Fibroblast of pulmonary artery (primary cell): ENCODE results near the gene SYDE2.

Experiments
- DNase-seq: peaks from one replicate; pipeline ENCODE4 v3.0.0-alpha.2; 2010; ENCODE audit warnings: low read depth
- H3K4me3 ChIP-seq: replicated peaks from 2 replicates; pipeline ENCODE4 v1.5.1; 2011; ENCODE audit warnings: low read depth, mild to moderate bottlenecking, control low read depth, low read length, moderate library complexity
- CTCF ChIP-seq: IDR thresholded peaks from 2 replicates; pipeline ENCODE4 v1.5.1; 2011; ENCODE audit warnings: mild to moderate bottlenecking, control low read depth, low read length, inconsistent platforms; ENCODE audit errors: missing control alignments

The SYDE2 gene

DNA sequence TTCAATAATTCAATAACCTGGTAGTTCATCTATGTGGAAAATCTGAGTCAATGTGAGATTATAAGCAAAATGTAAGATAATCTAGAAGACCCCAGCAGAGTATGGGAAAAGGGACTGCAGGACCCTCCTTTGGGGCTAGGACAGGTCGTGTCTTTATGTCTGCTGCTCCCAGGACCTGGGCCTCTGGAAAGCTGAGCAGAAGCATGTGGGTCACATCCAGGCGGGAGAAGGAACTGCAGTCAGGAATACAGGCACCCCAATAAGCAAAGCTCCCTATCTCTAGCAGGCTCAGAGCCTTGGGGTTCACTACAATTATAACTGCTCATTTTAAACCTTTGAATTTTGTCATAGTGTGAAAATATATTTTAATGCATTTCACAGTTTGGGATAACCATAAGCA is 78.6 kb downstream of the SYDE2 start:
- no peak for DNase-seq
- no peak for TF ChIP-seq CTCF
- H3K4me3 ChIP-seq = no peak overlapping the region

DNA sequence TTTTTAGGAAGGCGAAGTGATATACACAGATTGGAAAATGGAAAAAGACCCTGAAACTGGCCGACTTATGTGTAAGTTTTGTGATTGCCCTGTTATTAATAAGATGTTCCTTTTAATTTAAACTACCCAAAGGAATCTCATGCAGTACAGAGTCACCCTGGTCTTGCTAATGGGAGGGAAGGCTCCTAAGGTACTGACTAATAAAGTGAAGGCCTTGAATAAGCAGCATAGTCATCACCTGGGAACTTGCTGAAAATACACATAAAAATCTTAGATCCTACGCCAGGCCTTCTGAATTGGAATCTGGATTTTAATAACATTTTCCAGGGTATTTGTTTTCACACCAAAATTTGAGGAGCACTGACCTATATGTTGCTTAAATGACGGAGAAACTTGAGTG is 79.1 kb downstream of the SYDE2 start:
- no peak for TF ChIP-seq CTCF
- no peak for DNase-seq

DNA sequence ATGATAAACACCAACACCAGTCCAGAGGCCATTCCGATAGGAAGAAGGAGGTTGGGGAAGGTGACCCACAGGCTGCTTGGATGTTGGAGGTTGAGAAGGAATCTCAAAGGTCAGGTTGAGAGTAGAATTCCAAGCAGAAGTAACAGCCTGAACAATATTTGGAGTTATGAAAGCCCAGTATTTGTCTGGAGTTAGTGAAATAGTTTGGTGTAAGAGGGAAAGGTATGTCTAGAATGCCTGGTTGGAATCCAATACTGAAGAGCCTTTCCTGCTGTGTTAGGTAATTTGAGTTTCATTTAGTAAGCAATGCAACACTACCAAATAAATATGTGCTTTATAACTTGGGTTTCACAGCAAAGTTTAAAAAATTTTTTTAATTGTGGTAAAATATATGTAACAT is 82.1 kb downstream of the SYDE2 start:
- H3K4me3 ChIP-seq = no peak overlapping the region
- DNase-seq = peak; percentile 16
- no peak for TF ChIP-seq CTCF

More for the DNA sequence above, 79.1 kb downstream of the SYDE2 start:
- H3K4me3 ChIP-seq = no peak overlapping the region

GRCh38 chr1:85116856-85117255 is 84.0 kb downstream of the SYDE2 start:
- no peak for DNase-seq
- no peak overlapping the region for H3K4me3 ChIP-seq
- no peak for TF ChIP-seq CTCF

GRCh38 chr1:85115933-85116332 is 84.9 kb downstream of the SYDE2 start:
- TF ChIP-seq CTCF = no peak
- no peak overlapping the region for H3K4me3 ChIP-seq
- DNase-seq = no peak

DNA sequence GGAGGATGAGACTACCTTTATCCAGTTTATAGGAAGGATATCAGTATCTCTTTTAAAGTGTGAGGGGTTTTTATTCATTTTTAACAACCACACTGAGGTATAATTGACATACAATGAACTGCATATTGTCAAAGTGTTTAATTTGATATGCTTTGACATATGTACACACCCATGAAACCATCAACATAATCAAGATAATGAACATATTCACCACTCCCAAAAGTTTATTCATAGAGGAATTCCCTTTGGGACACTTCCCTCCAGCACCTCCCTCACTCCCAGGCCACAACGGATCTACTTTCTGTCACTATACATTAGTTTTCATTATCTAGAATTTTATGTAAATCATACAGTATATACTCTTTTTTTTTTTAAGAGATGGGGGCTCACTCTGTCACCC is 89.1 kb downstream of the SYDE2 start:
- TF ChIP-seq CTCF = no peak
- H3K4me3 ChIP-seq = no peak overlapping the region
- no peak for DNase-seq

- peak; percentile 96 for TF ChIP-seq CTCF
- DNase-seq = peak; percentile 82
- H3K4me3 ChIP-seq = no peak overlapping the region
Observed at GRCh38 chr1:85109475-85109874, 91.3 kb downstream of the SYDE2 start.
